Peyer's patch (tissue), 4 donors: Measurements from ENCODE around the gene SLC41A3. TPM values are rescaled to one million over a fixed set of nuclear protein-coding genes. Genes with fewer than 3 reads are reported as not detected.
A peak's percentile ranks its signal among the peaks of the same experiment; 100 is the strongest.

Source experiments
- DNase-seq, 3 donors: peaks; one replicate each; pipeline ENCODE4 v3.0.0-alpha.2; 2017 to 2019
- H3K27ac ChIP-seq, 4 donors: fragments of 200-600 bp; sonication (generic); one replicate each; pipeline ENCODE4 v1.5.1; 2016 to 2019
- H3K27me3 ChIP-seq, 2 donors: fragments of 200-600 bp; sonication (generic); one replicate each; pipeline ENCODE4 v1.5.1; 2019
- H3K36me3 ChIP-seq, 3 donors: fragments of 200-600 bp; sonication (generic); one replicate each; pipeline ENCODE4 v1.5.1; 2016 to 2019
- H3K4me1 ChIP-seq, 4 donors: fragments of 200-600 bp; sonication (generic); one replicate each; pipeline ENCODE4 v1.5.1; 2016 to 2019
- H3K4me3 ChIP-seq, 4 donors: fragments of 200-600 bp; sonication (generic); 1 replicate in 3 of 4; 2 replicates in 1 of 4; pipeline ENCODE4 v1.5.1; 2016 to 2019; ENCODE audit warnings: mild to moderate bottlenecking in 1 of 4
- H3K9me3 ChIP-seq, 4 donors: fragments of 200-600 bp; sonication (generic); one replicate each; pipeline ENCODE4 v1.5.1; 2016 to 2019; ENCODE audit warnings: mild to moderate bottlenecking in 1 of 4
- CTCF ChIP-seq, 6 experiments: fragments of 450-650 bp in 4 of 6; fragments of 200-600 bp in 2 of 6; sonication (generic) in 1 of 6; IDR thresholded peaks; one replicate each; pipeline ENCODE4 v1.5.1; 2017 to 2019; ENCODE audit warnings: antibody characterized with exemption in 6 of 6, mild to moderate bottlenecking in 3 of 6, moderate library complexity in 1 of 6
- POLR2A ChIP-seq, 2 donors: fragments of 450-650 bp; IDR thresholded peaks; one replicate each; pipeline ENCODE4 v1.5.1; 2017; ENCODE audit warnings: antibody characterized with exemption in 2 of 2, mild to moderate bottlenecking in 2 of 2, moderate library complexity in 2 of 2
- total RNA-seq, 4 donors: library from RNA; depleted of rRNA; stranded (reverse); fragments of >200 nt; gene quantifications; one replicate each; pipeline ENCODE4 v1.1.0, GENCODE V29; 2016

Gene SLC41A3
- 10 to 100 TPM; 45.4 to 79.9 (median 58.5) TPM for total RNA-seq

- Histone ChIP-seq H3K4me3 (peak within 1 kb of the TSS; percentile 80 to 88 (median 83)), H3K9me3 (peaks cover 0 to 7% (median 0%) of the 10 kb centered on the region in 4 donors), H3K27me3 (no peaks in the 10 kb centered on the region), H3K36me3 (no peaks in the 10 kb centered on the region), H3K4me1 (peaks cover 0 to 10% (median 0%) of the 10 kb centered on the region in 4 donors), H3K27ac (peak within 1 kb of the TSS; percentile 88 to 93 (median 90))
- peak; percentile 83 to 96 (median 95) for DNase-seq
- TF ChIP-seq CTCF (IDR thresholded peaks at IDR 0.05): peak in 5 of 6 experiments; percentile 38 to 53 (median 43)
- peak; percentile 69 to 77 for TF ChIP-seq POLR2A (IDR thresholded peaks at IDR 0.05)
Observed at GRCh38 chr3:126083913-126084767, at the start of gene SLC41A3. Gene SLC41A3, minus strand, starts transcription at chr3:126084124. Its CDS starts 15,905 bp downstream, at chr3:126068219.

DNA sequence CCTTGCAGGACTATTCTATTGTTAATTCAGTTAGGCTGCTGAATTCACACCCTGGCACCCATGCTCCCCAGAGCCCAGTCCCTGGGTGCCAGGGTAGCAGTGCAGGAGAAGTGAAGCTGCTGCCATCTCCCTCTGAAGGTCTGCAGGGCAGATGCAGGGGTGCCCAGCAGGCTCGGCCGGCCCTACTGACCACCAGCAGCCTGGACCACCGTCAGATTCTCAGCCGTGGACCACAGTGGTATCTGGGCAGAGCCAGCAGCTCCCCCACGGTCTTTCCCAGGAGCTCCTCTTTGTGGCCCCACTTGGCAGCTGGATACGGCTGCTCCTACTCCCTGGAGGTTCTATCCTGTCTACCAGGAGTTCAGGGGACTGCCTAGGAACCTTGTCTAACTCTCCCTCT is 49.7 kb upstream of the SLC41A3 start:
- Histone ChIP-seq H3K9me3 (no peaks in the 10 kb centered on the region), H3K27me3 (no peaks in the 10 kb centered on the region), H3K27ac (no peak overlapping the region), H3K36me3 (no peaks in the 10 kb centered on the region), H3K4me3 (no peak overlapping the region), H3K4me1 (no peaks in the 10 kb centered on the region)
- DNase-seq: peak in 2 of 3 donors; percentile 36 to 37
- TF ChIP-seq CTCF (IDR thresholded peaks at IDR 0.05) (no peak), POLR2A (IDR thresholded peaks at IDR 0.05) (no peak)

DNA sequence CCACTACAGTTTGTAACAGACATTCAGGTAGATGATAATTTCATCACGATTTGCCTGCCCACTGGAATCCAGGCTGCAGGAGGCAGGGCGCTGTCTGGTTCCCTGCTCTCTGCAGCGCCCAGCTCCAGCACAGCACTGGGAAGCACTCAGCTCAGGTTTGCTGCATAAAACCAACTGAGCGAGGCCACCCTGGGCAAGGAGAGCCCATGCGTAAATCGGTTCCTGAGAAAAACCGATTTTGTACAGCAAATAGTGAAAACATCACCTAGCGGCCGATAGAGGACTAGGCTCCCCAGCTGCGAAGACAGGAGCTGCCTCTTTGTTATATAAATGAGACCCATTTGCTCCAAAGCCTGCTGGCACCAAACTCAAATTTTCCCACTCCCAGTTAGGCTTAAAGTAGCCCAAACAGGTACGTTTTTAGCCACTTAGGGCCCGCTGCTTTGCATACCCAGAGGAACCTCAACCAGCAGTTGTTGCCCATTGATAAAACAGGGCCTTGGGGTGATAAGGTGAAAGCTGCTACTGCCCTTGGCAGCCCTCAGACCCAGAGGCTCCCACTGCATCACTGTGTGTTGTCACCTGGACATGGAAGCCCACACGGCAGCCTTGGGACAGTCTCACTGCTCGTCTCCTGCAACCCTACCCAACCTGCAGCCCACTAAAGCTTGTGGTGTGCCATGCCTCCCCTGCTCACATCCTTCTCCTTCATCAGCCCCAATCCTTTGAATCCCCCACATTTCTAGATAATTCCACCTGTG is 49.0 kb upstream of the SLC41A3 start:
- no peaks in the 10 kb centered on the region for H3K9me3 ChIP-seq
- TF ChIP-seq POLR2A (IDR thresholded peaks at IDR 0.05): no peak
- TF ChIP-seq CTCF (IDR thresholded peaks at IDR 0.05): no peak
- DNase-seq: peak in 1 of 3 donors; percentile 26
- H3K27me3 ChIP-seq: no peaks in the 10 kb centered on the region
- H3K36me3 ChIP-seq: no peaks in the 10 kb centered on the region
- H3K4me3 ChIP-seq: no peak overlapping the region
- no peak overlapping the region for H3K27ac ChIP-seq
- no peaks in the 10 kb centered on the region for H3K4me1 ChIP-seq

DNA sequence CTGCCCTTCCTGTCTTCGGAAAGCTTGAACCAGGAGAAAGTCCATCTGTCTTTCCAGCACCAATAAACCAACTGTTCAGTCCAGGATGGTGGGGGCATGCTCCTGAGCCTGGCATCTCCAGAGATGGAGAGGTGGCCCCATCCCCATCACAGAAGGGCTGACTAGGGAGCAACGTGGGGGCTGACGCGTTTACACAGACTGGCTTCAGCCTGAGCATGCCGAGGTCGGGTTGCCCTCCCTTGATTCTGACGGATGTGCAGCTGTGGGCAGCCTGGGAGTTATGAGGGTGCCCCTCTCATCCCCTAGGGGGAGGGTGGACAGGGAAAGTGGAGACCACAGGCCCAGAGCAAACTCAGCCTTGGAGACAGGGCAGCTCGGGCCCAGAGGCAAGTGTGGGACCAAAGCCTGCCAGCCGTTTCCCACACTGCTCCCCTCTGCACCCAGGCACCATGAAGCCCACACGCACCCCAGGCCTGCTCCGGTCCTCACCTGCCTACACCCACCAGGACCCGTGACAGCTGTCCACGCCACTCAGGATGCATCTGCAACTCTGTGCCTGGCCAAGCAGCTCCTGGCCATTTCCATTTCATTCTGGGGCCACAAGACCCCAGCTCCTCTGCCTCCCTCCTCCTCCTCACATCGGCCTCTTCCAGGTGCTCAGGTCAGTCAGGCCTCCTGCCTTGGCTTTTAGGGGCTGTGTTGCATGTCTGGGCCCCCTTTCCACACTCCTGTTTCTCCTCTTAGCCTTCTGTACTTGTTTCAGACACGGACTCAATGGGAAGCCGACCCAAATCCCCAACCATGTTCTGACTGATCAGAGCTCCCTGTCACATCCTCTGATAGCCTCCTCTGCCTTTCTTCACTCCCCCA is 48.2 kb upstream of the SLC41A3 start:
- no peak overlapping the region for H3K27ac ChIP-seq
- TF ChIP-seq CTCF (IDR thresholded peaks at IDR 0.05): no peak
- no peak for TF ChIP-seq POLR2A (IDR thresholded peaks at IDR 0.05)
- H3K9me3 ChIP-seq: no peaks in the 10 kb centered on the region
- H3K36me3 ChIP-seq: no peaks in the 10 kb centered on the region
- H3K4me3 ChIP-seq: no peak overlapping the region
- DNase-seq: peak in 2 of 3 donors; percentile 34 to 38
- H3K4me1 ChIP-seq: no peaks in the 10 kb centered on the region
- no peaks in the 10 kb centered on the region for H3K27me3 ChIP-seq
